ENCODE data around the gene UMOD. TPM values are rescaled to one million over a fixed set of nuclear protein-coding genes. Genes with fewer than 3 reads are reported as not detected.
A peak's percentile ranks its signal among the peaks of the same experiment; 100 is the strongest.

The UMOD gene
- polyA plus RNA-seq, 1 experiment, result not detected

GRCh38 chr16:20306401-20306800 lies 46.1 kb downstream of the UMOD start:
- POLR2A ChIA-PET, result no interaction called here
- Histone ChIP-seq H3K36me3 (ENCODE audit: control insufficient read depth, insufficient read depth, low read length) (no peaks in the 10 kb centered on the region), H3K4me3 (ENCODE audit: low read depth, low read length) (no peak overlapping the region), H3K27me3 (ENCODE audit: control insufficient read depth, insufficient read depth, low read length) (no peaks in the 10 kb centered on the region)
- no peak for DNase-seq (ENCODE audit: low read depth)
- no peak for TF ChIP-seq CTCF (IDR thresholded peaks at IDR 0.05; ENCODE audit: insufficient read depth, low read depth, low read length)
- CTCF ChIA-PET, result no interaction called here

DNA sequence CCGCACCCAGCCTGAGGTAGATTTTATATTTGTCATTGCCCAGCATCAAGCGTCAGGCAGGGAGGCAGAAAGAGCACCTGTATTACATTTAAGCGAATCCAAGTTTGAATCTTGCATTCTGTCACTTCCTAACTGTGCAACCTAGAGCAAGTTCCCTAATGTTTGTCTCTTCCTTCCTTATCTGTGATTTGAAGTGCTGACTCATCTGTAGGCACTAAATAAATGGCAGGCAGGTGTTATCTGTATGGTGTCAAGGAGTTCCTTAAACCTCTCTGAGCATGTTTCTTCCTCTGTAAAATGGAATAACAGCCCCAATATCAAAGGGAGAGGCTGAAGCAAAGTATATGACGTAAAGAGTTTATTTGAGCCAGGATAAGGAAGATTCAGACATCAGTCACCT lies 49.5 kb downstream of the UMOD start:
- no peak for TF ChIP-seq CTCF (IDR thresholded peaks at IDR 0.05; ENCODE audit: insufficient read depth, low read depth, low read length)
- POLR2A ChIA-PET, result no interaction called here
- CTCF ChIA-PET, result interaction anchor here (0.8 to 1.6 kb wide), 2 partner anchors 13 to 396 kb away, joined by 3 to 4 read pairs; no protein-coding TSS in a partner anchor
- no peaks in the 10 kb centered on the region for H3K36me3 ChIP-seq (ENCODE audit: control insufficient read depth, insufficient read depth, low read length)
- no peak overlapping the region for H3K4me3 ChIP-seq (ENCODE audit: low read depth, low read length)
- DNase-seq (ENCODE audit: low read depth), result no peak
- H3K27me3 ChIP-seq (ENCODE audit: control insufficient read depth, insufficient read depth, low read length), result no peaks in the 10 kb centered on the region

DNA sequence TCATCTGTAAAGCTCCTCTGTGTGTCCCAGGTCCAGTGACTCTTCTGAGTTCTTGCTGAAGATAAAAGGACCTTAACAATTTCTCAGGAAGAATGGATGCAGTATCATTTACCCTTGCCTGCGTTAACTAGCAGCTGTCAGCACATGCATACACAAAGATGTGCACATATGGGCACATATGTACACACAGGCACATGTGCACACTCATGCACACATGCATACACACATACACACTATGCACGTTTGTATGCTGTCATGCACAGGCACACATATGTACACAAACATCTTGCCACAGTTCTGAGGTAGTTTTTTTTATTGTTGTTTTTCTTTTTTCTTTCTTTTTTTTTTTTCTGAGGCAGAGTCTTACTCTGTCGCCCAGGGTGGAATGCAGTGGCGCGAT lies 50.1 kb downstream of the UMOD start:
- CTCF ChIA-PET, result interaction anchor here (1.6 kb wide), 1 partner anchor 12 kb away, joined by 3 read pairs; no protein-coding TSS in a partner anchor
- no peak overlapping the region for H3K4me3 ChIP-seq (ENCODE audit: low read depth, low read length)
- H3K27me3 ChIP-seq (ENCODE audit: control insufficient read depth, insufficient read depth, low read length), result no peaks in the 10 kb centered on the region
- H3K36me3 ChIP-seq (ENCODE audit: control insufficient read depth, insufficient read depth, low read length), result no peaks in the 10 kb centered on the region
- POLR2A ChIA-PET, result no interaction called here
- DNase-seq (ENCODE audit: low read depth), result no peak
- no peak for TF ChIP-seq CTCF (IDR thresholded peaks at IDR 0.05; ENCODE audit: insufficient read depth, low read depth, low read length)

- TF ChIP-seq CTCF (IDR thresholded peaks at IDR 0.05; ENCODE audit: insufficient read depth, low read depth, low read length), result no peak
- no peaks in the 10 kb centered on the region for H3K36me3 ChIP-seq (ENCODE audit: control insufficient read depth, insufficient read depth, low read length)
- CTCF ChIA-PET, result interaction anchor here (1.9 to 2.3 kb wide), 2 partner anchors 11 to 394 kb away, joined by 6 to 26 read pairs; no protein-coding TSS in a partner anchor
- POLR2A ChIA-PET, result no interaction called here
- no peak overlapping the region for H3K4me3 ChIP-seq (ENCODE audit: low read depth, low read length)
- H3K27me3 ChIP-seq (ENCODE audit: control insufficient read depth, insufficient read depth, low read length), result no peaks in the 10 kb centered on the region
- DNase-seq (ENCODE audit: low read depth), result no peak
Measured at GRCh38 chr16:20301840-20302239, 50.7 kb downstream of the UMOD start.

- Histone ChIP-seq H3K36me3 (ENCODE audit: control insufficient read depth, insufficient read depth, low read length) (no peaks in the 10 kb centered on the region), H3K27me3 (ENCODE audit: control insufficient read depth, insufficient read depth, low read length) (no peaks in the 10 kb centered on the region), H3K4me3 (ENCODE audit: low read depth, low read length) (no peak overlapping the region)
- ChIA-PET CTCF (interaction anchor here (0.6 to 2.3 kb wide), 9 partner anchors 9 to 401 kb away, joined by 3 to 26 read pairs (median 3); no protein-coding TSS in a partner anchor), POLR2A (no interaction called here)
- DNase-seq (ENCODE audit: low read depth), result no peak
- TF ChIP-seq CTCF (IDR thresholded peaks at IDR 0.05; ENCODE audit: insufficient read depth, low read depth, low read length), result peak; percentile 65
Measured at GRCh38 chr16:20300312-20301097, 52.0 kb downstream of the UMOD start.
